Measurements from ENCODE around the gene SLC17A3.

Gene SLC17A3

GRCh38 chr6:25874822-25875562 lies 949 bp upstream of the SLC17A3 start:
- H3K4me3 ChIP-seq (ENCODE audit: low read length), result no peak overlapping the region
- H3K27ac ChIP-seq (ENCODE audit: low read length), result no peak overlapping the region
- no peaks in the 10 kb centered on the region for H3K9me3 ChIP-seq (replicated peaks; ENCODE audit: insufficient read depth, low read length)
- H4K20me1 ChIP-seq (ENCODE audit: insufficient read depth, low read length), result no peaks in the 10 kb centered on the region
- H3K4me1 ChIP-seq (ENCODE audit: low read length), result no peaks in the 10 kb centered on the region
- DNase-seq, result no peak
- H3K9ac ChIP-seq (ENCODE audit: low read length), result no peak overlapping the region
- H3K9me2 ChIP-seq (replicated peaks; ENCODE audit: insufficient read depth, low read length), result no peaks in the 10 kb centered on the region
- H3K79me2 ChIP-seq (ENCODE audit: low read length), result no peaks in the 10 kb centered on the region
- no peak for TF ChIP-seq CTCF (IDR thresholded peaks at IDR 0.05; ENCODE audit: low read length)
- TF ChIP-seq EZH2 (optimal IDR thresholded peaks at IDR 0.05; ENCODE audit: low read depth, low read length), result no peak
- TF ChIP-seq EZH2phosphoT487 (IDR thresholded peaks at IDR 0.05; ENCODE audit: low read length), result no peak
- no peak overlapping the region for H3K4me2 ChIP-seq (ENCODE audit: low read depth, low read length)
- no peaks in the 10 kb centered on the region for H3K36me3 ChIP-seq (replicated peaks; ENCODE audit: insufficient read depth, low read length)
- no peaks in the 10 kb centered on the region for H3F3A ChIP-seq (ENCODE audit: insufficient read depth, low read length)
- H2AFZ ChIP-seq (ENCODE audit: low read length), result no peak overlapping the region
- no peaks in the 10 kb centered on the region for H3K27me3 ChIP-seq (replicated peaks; ENCODE audit: insufficient read depth, low read length)

DNA sequence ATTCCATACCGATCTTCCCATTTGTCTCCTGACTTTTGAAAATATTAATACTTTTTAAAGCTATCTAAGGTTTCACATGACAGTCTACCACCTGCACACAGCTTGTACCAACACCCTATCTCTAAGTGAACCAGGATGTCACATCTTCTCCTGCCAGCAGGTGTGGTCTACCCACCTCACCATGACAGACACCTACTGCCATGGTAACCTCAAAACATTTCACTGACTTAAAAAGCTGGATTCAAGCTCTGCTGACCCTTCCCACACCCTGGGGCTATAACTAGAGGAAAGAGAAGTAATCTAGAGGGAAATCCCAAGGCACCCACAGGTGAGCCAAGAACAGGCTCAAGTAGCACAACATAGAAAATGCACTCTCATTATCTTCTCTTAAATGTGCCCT lies 1.2 kb downstream of the SLC17A3 start:
- Histone ChIP-seq H3K36me3 (replicated peaks; ENCODE audit: insufficient read depth, low read length) (no peaks in the 10 kb centered on the region), H3K4me1 (ENCODE audit: low read length) (no peaks in the 10 kb centered on the region), H3K9ac (ENCODE audit: low read length) (no peak overlapping the region), H3K4me2 (ENCODE audit: low read depth, low read length) (no peak overlapping the region), H4K20me1 (ENCODE audit: insufficient read depth, low read length) (no peaks in the 10 kb centered on the region), H3K4me3 (ENCODE audit: low read length) (no peak overlapping the region), H2AFZ (ENCODE audit: low read length) (no peak overlapping the region), H3K27ac (ENCODE audit: low read length) (no peak overlapping the region), H3K79me2 (ENCODE audit: low read length) (no peaks in the 10 kb centered on the region), H3K9me2 (replicated peaks; ENCODE audit: insufficient read depth, low read length) (no peaks in the 10 kb centered on the region), H3K27me3 (replicated peaks; ENCODE audit: insufficient read depth, low read length) (no peaks in the 10 kb centered on the region), H3F3A (ENCODE audit: insufficient read depth, low read length) (no peaks in the 10 kb centered on the region), H3K9me3 (replicated peaks; ENCODE audit: insufficient read depth, low read length) (no peaks in the 10 kb centered on the region)
- no peak for DNase-seq
- TF ChIP-seq EZH2phosphoT487 (IDR thresholded peaks at IDR 0.05; ENCODE audit: low read length) (no peak), EZH2 (optimal IDR thresholded peaks at IDR 0.05; ENCODE audit: low read depth, low read length) (no peak), CTCF (IDR thresholded peaks at IDR 0.05; ENCODE audit: low read length) (no peak)

- H2AFZ ChIP-seq (ENCODE audit: low read length), result no peak overlapping the region
- H4K20me1 ChIP-seq (ENCODE audit: insufficient read depth, low read length), result no peaks in the 10 kb centered on the region
- no peak overlapping the region for H3K4me3 ChIP-seq (ENCODE audit: low read length)
- H3K79me2 ChIP-seq (ENCODE audit: low read length), result no peaks in the 10 kb centered on the region
- no peak overlapping the region for H3K27ac ChIP-seq (ENCODE audit: low read length)
- H3K27me3 ChIP-seq (replicated peaks; ENCODE audit: insufficient read depth, low read length), result no peaks in the 10 kb centered on the region
- DNase-seq, result no peak
- H3K4me1 ChIP-seq (ENCODE audit: low read length), result no peaks in the 10 kb centered on the region
- H3K9ac ChIP-seq (ENCODE audit: low read length), result no peak overlapping the region
- no peaks in the 10 kb centered on the region for H3K9me2 ChIP-seq (replicated peaks; ENCODE audit: insufficient read depth, low read length)
- TF ChIP-seq CTCF (IDR thresholded peaks at IDR 0.05; ENCODE audit: low read length) (no peak), EZH2phosphoT487 (IDR thresholded peaks at IDR 0.05; ENCODE audit: low read length) (no peak), EZH2 (optimal IDR thresholded peaks at IDR 0.05; ENCODE audit: low read depth, low read length) (no peak)
- H3K9me3 ChIP-seq (replicated peaks; ENCODE audit: insufficient read depth, low read length), result no peaks in the 10 kb centered on the region
- H3K36me3 ChIP-seq (replicated peaks; ENCODE audit: insufficient read depth, low read length), result no peaks in the 10 kb centered on the region
- H3K4me2 ChIP-seq (ENCODE audit: low read depth, low read length), result no peak overlapping the region
- no peaks in the 10 kb centered on the region for H3F3A ChIP-seq (ENCODE audit: insufficient read depth, low read length)
Observed at GRCh38 chr6:25869840-25870239, 4.2 kb downstream of the SLC17A3 start.

Data from MM.1S (cell line).